Measurements from ENCODE around the gene IFNA4.

The IFNA4 gene

GRCh38 chr9:21137020-21137419, 50.4 kb downstream of the IFNA4 start:
- Histone ChIP-seq H3K36me3 (ENCODE audit: insufficient read depth, low read length) (no peaks in the 10 kb centered on the region), H3K4me1 (ENCODE audit: insufficient read depth, low read length) (no peaks in the 10 kb centered on the region), H3K9me3 (ENCODE audit: control insufficient read depth, insufficient read depth, low read length) (no peaks in the 10 kb centered on the region), H3K9ac (ENCODE audit: low read depth, low read length) (no peak overlapping the region)

Measured in ES-I3 (cell line).